Lung microvascular endothelial cell (primary cell): ENCODE data around the gene TBC1D8. TPM values are rescaled to one million over a fixed set of nuclear protein-coding genes. Genes with fewer than 3 reads are reported as not detected.
A peak's percentile ranks its signal among the peaks of the same experiment; 100 is the strongest.

Source experiments
- DNase-seq, 2 donors: peaks; one replicate each; pipeline versions ENCODE4 v3.0.0 to v3.0.0-alpha.2; 2010; ENCODE audit warnings: low read depth in 2 of 2
- total RNA-seq: library from RNA; depleted of rRNA; stranded (reverse); fragments of >200 nt; gene quantifications from 2 replicates; pipeline ENCODE4 v1.2.1, GENCODE V29; 2014

Gene TBC1D8
- total RNA-seq, 1 donor from 2014 or later, result 96.8 TPM

DNA sequence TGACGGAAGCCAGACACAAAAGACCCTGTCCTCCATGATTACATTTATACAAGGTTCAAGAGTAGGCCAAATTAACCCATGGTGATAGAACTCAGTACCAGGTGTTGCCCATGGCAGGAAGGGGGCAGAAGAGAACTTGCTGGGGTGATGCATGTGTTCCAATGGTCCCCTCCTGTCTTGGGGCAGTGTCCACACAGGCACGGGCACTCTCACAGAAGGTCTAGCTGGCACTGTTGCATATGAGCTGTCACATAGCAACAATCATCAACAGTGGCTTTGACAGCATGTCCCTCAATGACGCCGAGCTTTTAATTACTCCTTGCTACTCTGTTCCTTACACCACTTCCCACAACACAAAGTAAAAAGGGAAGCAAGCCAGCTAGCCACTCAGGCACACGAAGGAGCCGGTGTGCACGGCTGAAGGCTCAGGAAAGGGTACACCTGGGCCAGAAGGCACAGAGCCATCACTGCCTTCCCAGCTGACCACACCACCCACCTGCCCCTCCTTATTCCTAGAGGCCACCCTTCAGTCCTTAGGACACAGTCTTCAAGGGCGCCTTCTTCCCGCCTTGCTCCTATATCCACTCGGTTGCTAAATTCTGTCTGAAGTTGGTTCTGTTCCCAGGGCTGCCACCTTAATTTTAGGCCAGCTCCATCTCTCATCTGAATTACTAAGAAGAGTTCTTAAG is 120.2 kb downstream of the TBC1D8 start:
- DNase-seq, result no peak

- no peak for DNase-seq
These were observed 123.3 kb downstream of the TBC1D8 start for GRCh38 chr2:101027852-101028251.

GRCh38 chr2:101026923-101027469 is 124.2 kb downstream of the TBC1D8 start:
- DNase-seq, result no peak

GRCh38 chr2:101026253-101026701 is 124.9 kb downstream of the TBC1D8 start:
- no peak for DNase-seq

GRCh38 chr2:101025561-101025960 is 125.6 kb downstream of the TBC1D8 start:
- no peak for DNase-seq

GRCh38 chr2:101023327-101024107 is 127.7 kb downstream of the TBC1D8 start:
- no peak for DNase-seq

DNA sequence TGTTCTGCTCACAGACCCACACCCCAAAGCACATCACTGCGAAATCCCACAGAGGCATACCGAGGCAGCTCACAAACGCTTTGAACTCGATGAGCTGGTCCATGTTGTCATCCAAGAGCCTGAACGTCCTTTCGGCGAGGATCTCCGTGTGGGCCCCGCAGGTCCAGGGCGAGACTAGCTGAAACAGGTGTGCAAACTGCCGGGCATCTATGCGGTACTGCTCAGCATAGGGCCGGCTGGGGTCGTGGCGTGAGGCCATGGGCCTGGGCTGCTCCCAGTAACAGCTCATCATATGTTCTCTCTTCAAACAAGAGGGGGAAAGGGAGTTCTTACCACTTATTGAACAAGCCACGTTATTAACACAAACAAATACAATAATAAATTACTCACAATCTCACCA is 129.0 kb downstream of the TBC1D8 start:
- DNase-seq, result no peak

DNA sequence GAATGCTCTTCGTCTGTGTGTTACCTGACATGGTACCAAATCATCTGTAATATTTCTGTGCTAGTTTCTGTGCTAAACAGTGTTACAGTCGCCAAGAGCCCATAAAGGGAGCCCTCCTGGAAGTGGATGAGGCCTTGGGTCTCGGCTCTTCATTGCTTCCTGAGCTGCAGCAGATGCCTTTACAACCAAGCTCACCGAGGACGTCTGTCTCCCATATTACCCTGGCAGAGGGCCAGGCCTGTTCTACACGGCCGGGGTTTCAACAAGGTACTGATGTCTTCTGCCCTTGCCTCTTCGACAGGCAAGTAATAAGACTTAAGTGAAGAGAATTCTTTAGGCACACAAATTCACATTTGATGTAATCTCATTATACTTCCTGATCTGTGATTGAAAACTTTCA is 132.2 kb downstream of the TBC1D8 start:
- DNase-seq, result no peak

- no peak for DNase-seq
These were observed 133.8 kb downstream of the TBC1D8 start for GRCh38 chr2:101017371-101017770.

DNA sequence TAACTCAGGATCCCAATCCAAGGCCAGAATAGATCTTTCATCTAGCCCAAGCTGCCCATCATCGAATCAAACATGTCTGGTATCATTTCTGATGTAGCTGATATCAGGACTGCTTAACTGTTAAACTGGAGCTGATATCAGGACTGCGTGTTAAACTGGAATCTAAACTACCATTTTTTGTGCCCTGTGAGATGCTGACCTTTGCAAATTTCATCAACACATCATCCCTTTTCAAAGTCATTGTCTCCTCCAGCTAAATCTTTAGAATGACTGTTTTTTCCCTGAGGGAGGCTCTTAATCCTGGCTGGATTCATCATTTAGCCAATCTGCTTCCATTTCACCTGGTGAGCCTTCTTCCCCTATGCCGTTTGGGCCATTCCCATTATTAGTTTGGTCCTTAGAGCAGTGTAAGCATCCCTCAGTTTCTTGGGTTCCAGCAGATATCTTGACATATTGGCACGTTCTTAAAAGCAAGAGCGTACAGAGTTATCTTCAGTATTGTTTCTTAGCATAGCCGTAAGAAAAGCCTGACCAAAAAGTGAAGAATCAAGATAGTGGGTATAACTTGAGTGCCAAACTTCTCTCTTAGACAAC is 136.8 kb downstream of the TBC1D8 start:
- DNase-seq, result no peak

DNA sequence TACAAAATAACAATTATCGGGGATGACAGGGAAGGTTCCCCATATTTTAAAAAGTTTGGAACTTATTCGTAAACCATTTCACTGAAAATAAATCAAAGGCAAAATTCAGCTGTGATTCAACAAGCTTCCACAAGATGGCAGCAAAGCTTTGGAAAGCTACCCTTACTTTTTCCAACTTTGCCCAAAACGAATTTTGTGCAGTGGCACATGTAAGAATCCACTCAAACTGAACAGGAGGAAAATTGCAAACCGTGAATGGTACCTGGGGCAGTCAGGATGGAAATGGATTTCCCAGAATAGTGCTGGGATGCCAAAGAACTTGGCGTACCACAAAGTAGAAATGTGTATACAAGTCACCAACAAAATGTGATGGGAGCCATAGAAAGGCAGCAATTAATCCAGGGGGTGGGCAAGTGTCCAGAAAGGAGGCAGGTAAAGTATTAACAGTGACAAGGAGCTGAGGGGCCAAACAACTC is 138.4 kb downstream of the TBC1D8 start:
- DNase-seq, result peak; percentile 55 to 64

DNA sequence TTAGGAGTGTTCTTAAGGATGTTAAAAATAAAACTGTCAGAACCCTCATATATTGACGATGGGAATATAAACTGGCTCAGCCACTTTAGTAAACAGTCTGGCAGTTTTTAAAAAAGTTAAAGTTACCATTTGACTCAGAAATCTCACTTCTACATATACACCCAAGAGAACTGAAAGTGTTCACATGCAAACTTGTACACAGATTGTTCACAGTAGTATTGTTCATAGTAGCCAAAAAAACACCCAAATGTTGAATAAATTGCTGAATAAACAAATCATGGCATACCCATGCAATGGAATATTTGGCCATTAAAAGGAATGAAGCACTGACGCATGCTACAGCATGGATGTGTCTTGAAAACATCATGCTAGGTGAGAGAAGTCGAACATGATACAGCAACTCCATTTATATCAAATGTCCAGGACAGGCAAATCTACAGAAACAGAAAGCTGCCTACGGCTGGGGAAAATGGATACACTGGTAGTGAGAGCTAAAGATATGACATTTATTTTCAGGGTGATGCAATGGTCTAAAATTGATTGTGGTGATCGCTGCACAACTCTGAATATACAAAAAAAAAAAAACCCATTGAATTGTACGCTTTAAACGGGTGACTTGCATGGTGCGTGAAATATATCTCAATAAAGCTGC is 139.0 kb downstream of the TBC1D8 start:
- DNase-seq, result no peak

DNA sequence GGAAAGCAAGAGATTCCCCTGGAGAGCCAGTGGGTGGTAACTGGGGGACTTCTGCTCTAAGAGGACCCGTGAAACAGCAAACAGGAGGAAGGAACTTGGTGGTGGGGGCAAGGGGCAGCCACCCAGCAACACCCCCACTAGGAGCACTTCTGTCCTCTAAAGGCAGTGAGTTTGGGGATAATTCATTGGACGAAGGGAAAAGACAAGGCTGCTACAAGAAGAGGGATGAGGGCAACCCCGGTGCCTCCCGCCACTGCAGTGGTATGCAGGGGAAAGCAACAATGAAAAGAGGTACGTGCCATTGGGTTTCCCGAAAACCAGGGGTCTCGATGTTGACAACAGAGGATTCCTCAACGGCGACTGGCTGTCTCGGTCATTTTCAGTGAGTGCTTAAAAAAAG is 140.0 kb downstream of the TBC1D8 start:
- no peak for DNase-seq

DNA sequence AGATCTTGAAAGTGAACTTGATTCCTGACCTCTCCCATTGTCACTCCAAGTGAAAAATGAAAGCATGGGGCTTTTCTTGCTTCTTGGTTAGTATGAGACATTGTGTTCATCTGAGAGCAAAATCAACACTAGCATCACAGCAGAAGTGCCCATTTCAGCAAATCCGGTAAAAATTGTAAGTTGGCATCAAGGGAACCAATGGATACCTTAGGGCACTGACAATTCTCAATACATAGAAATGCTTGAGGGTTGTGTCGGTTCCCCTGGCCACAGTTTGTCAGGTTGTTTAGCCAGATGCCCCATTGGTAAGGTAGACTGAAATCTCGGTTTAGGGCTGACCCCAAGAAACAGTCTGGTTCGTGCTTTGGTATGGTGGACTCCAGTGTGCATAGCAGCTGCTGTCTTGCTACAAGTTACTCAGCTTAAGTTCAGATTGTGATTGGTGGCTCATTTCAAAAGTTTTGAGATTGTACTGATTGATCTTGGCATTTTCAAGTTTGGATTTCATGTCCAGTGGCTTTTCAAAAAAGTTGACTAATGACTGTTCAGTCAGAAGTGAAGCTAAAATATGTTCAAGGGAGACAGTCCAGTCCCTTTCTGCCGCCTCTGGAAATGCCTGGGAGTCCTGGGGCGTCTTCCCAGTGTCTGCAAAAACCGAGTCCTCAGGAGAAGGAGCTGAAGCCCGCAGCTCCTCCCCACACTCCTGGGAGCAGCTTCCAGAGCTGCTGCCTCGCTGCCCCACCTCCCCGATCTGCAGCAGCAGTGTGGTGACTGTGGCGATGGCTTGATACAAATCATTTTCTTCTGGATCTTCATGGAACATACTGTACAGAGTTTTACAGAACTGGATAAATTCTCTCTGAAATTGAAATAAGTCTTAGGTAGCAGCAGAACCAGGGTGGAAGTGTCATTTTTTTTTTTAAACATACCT is 143.5 kb downstream of the TBC1D8 start:
- no peak for DNase-seq

DNA sequence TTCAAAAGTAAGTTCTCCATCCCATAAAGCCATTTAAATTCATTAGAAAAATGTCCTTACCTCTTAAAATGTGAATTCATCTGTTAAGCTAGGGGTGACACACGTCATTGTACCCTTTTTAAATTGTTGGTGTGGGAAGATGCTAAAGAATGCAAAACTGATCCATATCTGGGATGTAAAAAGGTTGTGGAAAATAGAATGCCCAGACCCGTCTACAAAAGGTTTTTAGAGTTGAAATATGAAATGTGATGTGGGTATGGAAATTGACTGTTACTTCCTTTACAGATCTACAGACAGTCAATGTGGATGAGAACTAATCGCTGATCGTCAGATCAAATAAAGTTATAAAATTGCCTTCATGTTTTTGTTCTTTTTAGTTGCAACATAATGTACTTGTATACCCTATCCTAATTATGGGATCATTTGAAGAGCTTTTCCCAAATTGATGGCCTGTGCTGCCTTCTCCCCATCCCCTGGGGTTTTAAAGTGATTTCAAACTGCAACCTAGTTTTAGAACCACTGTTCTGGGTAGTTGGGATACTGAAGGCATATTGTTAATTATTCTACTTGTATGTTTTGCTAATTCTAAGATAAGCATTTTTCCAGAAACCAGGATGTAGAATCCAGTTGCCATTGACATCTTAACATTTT is 145.0 kb downstream of the TBC1D8 start:
- DNase-seq, result no peak

DNA sequence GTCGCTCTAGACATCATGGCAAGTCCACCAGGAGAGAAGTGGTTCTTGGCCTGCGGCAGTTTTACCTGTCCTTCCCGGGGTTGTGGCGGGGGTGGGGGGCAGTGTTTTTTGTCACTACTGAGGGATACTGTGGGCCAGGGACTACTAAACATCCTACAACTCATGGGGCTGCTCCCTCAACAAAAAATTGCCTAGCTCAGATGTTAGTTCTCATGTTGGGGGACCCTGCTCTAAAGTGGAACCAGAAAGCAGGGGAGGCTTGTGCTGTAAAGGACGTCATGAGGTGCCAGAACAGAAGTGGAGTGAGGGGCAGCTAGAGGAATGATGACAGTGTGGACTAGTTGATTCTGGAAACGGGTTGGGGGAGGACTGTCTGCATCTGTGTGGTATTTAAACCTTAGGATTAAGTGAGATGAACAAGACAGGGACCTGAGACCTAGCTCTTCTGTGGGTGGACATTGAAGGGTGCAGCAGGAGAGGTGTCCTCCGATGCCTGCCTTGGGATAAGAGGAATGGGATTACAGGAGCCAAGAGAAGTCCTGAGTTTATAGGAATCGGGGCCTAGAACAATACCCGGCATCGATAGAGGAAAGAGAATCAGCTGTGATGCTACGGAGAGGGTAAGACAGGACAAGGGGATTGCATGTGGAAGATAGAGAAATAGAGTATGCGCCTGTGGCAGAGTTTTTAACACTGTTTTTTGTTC is 146.4 kb downstream of the TBC1D8 start:
- no peak for DNase-seq

DNA sequence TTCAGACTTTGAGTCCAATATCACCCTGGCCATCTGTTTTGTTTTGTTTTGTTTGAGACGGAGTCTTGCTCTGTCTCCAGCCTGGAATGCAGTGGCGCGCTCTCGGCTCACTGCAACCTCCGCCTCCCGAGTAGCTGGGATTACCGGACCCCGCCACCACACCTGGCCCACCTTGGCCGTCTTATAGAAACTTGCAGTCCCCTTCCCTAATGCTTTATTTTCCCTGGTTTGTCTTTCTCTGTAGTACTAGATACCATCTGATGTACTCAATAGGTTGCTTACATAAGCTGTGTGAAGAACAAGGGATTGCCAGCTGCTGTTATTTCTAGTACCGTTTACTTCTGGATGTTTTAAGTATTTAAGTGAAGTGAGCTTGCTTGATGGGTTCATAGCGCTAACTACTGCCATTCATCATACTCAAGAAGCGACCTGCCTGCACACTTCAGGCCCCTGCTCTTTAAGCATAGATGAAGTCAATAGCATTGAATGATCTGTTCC is 147.9 kb downstream of the TBC1D8 start:
- peak in 1 of 2 donors; percentile 21 for DNase-seq

DNA sequence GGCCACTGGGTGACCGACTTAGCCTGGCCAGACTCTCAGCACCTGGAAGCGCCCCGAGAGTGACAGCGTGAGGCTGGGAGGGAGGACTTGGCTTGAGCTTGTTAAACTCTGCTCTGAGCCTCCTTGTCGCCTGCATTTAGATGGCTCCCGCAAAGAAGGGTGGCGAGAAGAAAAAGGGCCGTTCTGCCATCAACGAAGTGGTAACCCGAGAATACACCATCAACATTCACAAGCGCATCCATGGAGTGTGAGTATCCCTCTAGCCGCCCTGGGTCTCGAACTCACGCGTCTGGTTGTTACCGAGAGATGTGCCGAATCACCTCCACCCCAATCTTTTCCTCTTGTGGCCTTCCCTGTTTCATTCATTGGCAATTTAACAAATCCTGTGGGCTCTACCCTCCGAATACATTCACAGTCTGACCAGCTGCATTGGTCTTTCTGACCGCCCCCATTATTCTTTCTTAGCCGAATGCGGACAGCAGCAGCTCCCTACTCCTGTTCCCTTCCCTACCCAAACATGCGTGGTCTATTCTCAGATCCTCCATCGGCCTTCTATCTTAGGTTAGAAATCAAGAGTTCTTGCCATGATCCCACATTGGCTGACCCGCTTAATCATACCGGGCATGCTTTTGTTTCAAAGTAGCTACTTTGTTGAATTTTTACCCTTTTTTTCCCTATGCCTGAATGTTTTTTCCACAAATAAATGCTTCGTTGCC is 148.5 kb downstream of the TBC1D8 start:
- DNase-seq, result peak; percentile 33 to 40
